Keratinocyte (primary cell): ENCODE data around the gene IGF1R.

ENCODE experiments used
- EZH2 ChIP-seq: IDR thresholded peaks from one replicate; pipeline ENCODE4 v1.6.1; 2012; ENCODE audit warnings: inconsistent platforms, mild to moderate bottlenecking, low read length, moderate library complexity
- TF ChIP-seq, protein P1 (sequence below), 3 experiments: IDR thresholded peaks in 1 of 3; conservative IDR thresholded peaks in 1 of 3; optimal IDR thresholded peaks in 1 of 3; 2 replicates in 2 of 3; 3 replicates in 1 of 3; pipeline versions ENCODE3 to v1.5.1; 2011; ENCODE audit warnings: low read length in 3 of 3, mild to moderate bottlenecking in 3 of 3, moderate library complexity in 2 of 3, control low read depth in 1 of 3, inconsistent platforms in 1 of 3; ENCODE audit not compliant: insufficient read depth in 2 of 3; ENCODE audit errors: extremely low read depth in 1 of 3

DNA sequence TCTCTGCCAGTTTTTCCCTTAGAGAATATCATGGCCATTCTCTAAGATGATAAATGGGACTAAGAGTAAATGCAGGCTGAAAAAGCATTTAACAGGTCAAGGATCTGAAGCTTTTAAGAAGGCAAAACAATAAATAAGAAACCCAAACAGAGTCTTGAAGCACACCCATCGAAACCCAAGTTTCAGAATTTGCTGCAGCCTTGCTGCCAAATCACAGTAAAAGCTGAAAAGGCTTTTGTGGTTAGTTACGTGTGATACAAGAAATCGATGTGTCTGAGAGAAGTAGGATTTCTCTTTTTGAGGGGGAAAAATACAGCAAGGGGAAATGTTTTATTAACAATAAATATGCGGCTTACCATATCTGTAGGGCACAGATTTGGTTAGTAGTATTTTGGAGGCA lies 92.0 kb downstream of the IGF1R start:
- TF ChIP-seq, protein P1, sequence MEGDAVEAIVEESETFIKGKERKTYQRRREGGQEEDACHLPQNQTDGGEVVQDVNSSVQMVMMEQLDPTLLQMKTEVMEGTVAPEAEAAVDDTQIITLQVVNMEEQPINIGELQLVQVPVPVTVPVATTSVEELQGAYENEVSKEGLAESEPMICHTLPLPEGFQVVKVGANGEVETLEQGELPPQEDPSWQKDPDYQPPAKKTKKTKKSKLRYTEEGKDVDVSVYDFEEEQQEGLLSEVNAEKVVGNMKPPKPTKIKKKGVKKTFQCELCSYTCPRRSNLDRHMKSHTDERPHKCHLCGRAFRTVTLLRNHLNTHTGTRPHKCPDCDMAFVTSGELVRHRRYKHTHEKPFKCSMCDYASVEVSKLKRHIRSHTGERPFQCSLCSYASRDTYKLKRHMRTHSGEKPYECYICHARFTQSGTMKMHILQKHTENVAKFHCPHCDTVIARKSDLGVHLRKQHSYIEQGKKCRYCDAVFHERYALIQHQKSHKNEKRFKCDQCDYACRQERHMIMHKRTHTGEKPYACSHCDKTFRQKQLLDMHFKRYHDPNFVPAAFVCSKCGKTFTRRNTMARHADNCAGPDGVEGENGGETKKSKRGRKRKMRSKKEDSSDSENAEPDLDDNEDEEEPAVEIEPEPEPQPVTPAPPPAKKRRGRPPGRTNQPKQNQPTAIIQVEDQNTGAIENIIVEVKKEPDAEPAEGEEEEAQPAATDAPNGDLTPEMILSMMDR (optimal IDR thresholded peaks at IDR 0.05 in 1 of 3, IDR thresholded peaks at IDR 0.05 in 1 of 3, conservative IDR thresholded peaks at IDR 0.05 in 1 of 3; ENCODE audit: extremely low read depth in 1 of 3, insufficient read depth in 2 of 3, low read length in 3 of 3), result no peak
- TF ChIP-seq EZH2, result no peak
